IMR-90 (cell line): ENCODE measurements around the gene SCFD2. TPM values are rescaled to one million over a fixed set of nuclear protein-coding genes. Genes with fewer than 3 reads are reported as not detected.
A peak's percentile ranks its signal among the peaks of the same experiment; 100 is the strongest.

Source experiments
- ATAC-seq: fragments of 200-7000 bp; cut with Tn5 transposase; 2 replicates; pipeline ENCODE4 v1.9.1; 2020; ENCODE audit warnings: low read depth, mild to moderate bottlenecking, moderate library complexity
- BruUV-seq: library from RNA; stranded (reverse); fragments of 400-500 nt; replicated peaks from 2 replicates; lab custom pipeline; 2021; lab: Mats Ljungman, UMichigan
- CTCF ChIA-PET: fragments of 300-600 bp; formaldehyde crosslinking; extraction: SDS; loops from one replicate; lab custom pipeline; 2021; ENCODE audit warnings: antibody characterized with exemption; lab: Yijun Ruan, JAX
- POLR2A ChIA-PET: fragments of 300-600 bp; sonication (Branson Sonifier 250); formaldehyde crosslinking; loops from one replicate; lab custom pipeline; 2022; ENCODE audit warnings: antibody characterized with exemption; ENCODE audit not compliant: unreplicated experiment; lab: Charles Lee
- DNase-seq: peaks from one replicate; pipeline ENCODE4 v3.0.0; 2013
- H2AFZ ChIP-seq: replicated peaks from 2 replicates; pipeline ENCODE3; 2013; ENCODE audit warnings: low read length, mild to moderate bottlenecking; ENCODE audit not compliant: poor library complexity
- H2AK5ac ChIP-seq: 2 replicates; pipeline ENCODE4 v1.6.1; 2013; ENCODE audit warnings: low read depth, low read length, inconsistent platforms
- H2AK9ac ChIP-seq: replicated peaks from 2 replicates; pipeline ENCODE3; 2013; ENCODE audit warnings: mild to moderate bottlenecking, low read depth, low read length, moderate library complexity; ENCODE audit not compliant: poor library complexity
- H2BK120ac ChIP-seq: 2 replicates; pipeline ENCODE4 v1.6.1; 2013; ENCODE audit warnings: low read depth, low read length, inconsistent platforms
- H2BK15ac ChIP-seq: 3 replicates; pipeline ENCODE4 v1.6.1; 2013; ENCODE audit warnings: low read depth, low read length, inconsistent platforms
- H2BK20ac ChIP-seq: 2 replicates; pipeline ENCODE4 v1.6.1; 2013; ENCODE audit warnings: low read depth, mild to moderate bottlenecking, inconsistent platforms, low read length, moderate library complexity
- H2BK5ac ChIP-seq: 2 replicates; pipeline ENCODE4 v1.6.1; 2013; ENCODE audit warnings: mild to moderate bottlenecking, low read depth, low read length, inconsistent platforms; ENCODE audit not compliant: poor library complexity, severe bottlenecking
- H3K14ac ChIP-seq: replicated peaks from 2 replicates; pipeline ENCODE4 v1.6.1; 2013; ENCODE audit warnings: low read depth, low read length, inconsistent platforms
- H3K18ac ChIP-seq: 2 replicates; pipeline ENCODE4 v1.6.1; 2013; ENCODE audit warnings: low read depth, low read length, control low read depth
- H3K23ac ChIP-seq: 2 replicates; pipeline ENCODE4 v1.6.1; 2013; ENCODE audit warnings: low read depth, low read length, inconsistent platforms
- H3K27ac ChIP-seq: 2 replicates; pipeline ENCODE4 v1.5.1; 2013; ENCODE audit warnings: mild to moderate bottlenecking, control low read depth, low read length; ENCODE audit not compliant: insufficient read depth
- H3K27me3 ChIP-seq: 2 replicates; pipeline ENCODE4 v1.6.1; 2013; ENCODE audit warnings: low read length; ENCODE audit not compliant: control insufficient read depth, insufficient read depth
- H3K36me3 ChIP-seq: 2 replicates; pipeline ENCODE4 v1.6.1; 2013; ENCODE audit warnings: low read length, mixed read lengths; ENCODE audit not compliant: control insufficient read depth, insufficient read depth
- H3K4ac ChIP-seq: 2 replicates; pipeline ENCODE4 v1.6.1; 2013; ENCODE audit warnings: low read depth, low read length, inconsistent platforms
- H3K4me1 ChIP-seq: 2 replicates; pipeline ENCODE4 v1.6.1; 2013; ENCODE audit warnings: low read length, mixed read lengths; ENCODE audit not compliant: control insufficient read depth, insufficient read depth
- H3K4me2 ChIP-seq: 2 replicates; pipeline ENCODE4 v1.6.1; 2013; ENCODE audit warnings: low read depth, mild to moderate bottlenecking, control low read depth, low read length, moderate library complexity
- H3K4me3 ChIP-seq: 2 replicates; pipeline ENCODE4 v1.5.1; 2013; ENCODE audit warnings: low read depth, mild to moderate bottlenecking, control low read depth, low read length, moderate library complexity; ENCODE audit not compliant: insufficient read depth
- H3K56ac ChIP-seq: 2 replicates; pipeline ENCODE4 v1.6.1; 2013; ENCODE audit warnings: low read length, inconsistent platforms; ENCODE audit not compliant: insufficient read depth; ENCODE audit errors: extremely low read depth
- H3K79me1 ChIP-seq, 2 experiments: 2 replicates each; pipeline ENCODE4 v1.6.1; 2013; ENCODE audit warnings: low read length in 2 of 2, inconsistent platforms in 1 of 2, low read depth in 1 of 2
- H3K9ac ChIP-seq: 2 replicates; pipeline ENCODE4 v1.6.1; 2013; ENCODE audit warnings: low read depth, low read length, control low read depth
- H3K9me1 ChIP-seq: 2 replicates; pipeline ENCODE4 v1.6.1; 2013; ENCODE audit warnings: low read length, inconsistent platforms; ENCODE audit not compliant: insufficient read depth
- H3K9me3 ChIP-seq: 2 replicates; pipeline ENCODE4 v1.6.1; 2013; ENCODE audit warnings: low read length; ENCODE audit not compliant: control insufficient read depth, insufficient read depth
- H4K20me1 ChIP-seq: 2 replicates; pipeline ENCODE4 v1.6.1; 2013; ENCODE audit warnings: low read length, inconsistent platforms; ENCODE audit not compliant: insufficient read depth
- H4K5ac ChIP-seq: 2 replicates; pipeline ENCODE4 v1.6.1; 2013; ENCODE audit warnings: mild to moderate bottlenecking, low read depth, low read length, control low read depth
- H4K8ac ChIP-seq, 2 experiments: 2 replicates each; pipeline ENCODE4 v1.6.1; 2013; ENCODE audit warnings: low read depth in 2 of 2, low read length in 2 of 2, control low read depth in 1 of 2, inconsistent platforms in 1 of 2
- H4K91ac ChIP-seq: 2 replicates; pipeline ENCODE4 v1.6.1; 2013; ENCODE audit warnings: low read depth, low read length, inconsistent platforms; ENCODE audit not compliant: insufficient read depth
- MAFK ChIP-seq: IDR thresholded peaks from 2 replicates; pipeline ENCODE4 v1.6.1; 2012; ENCODE audit warnings: low read depth, low read length, improper control_type of control experiment
- RCOR1 ChIP-seq: IDR thresholded peaks from 2 replicates; pipeline ENCODE4 v1.6.1; 2012; ENCODE audit warnings: mild to moderate bottlenecking, low read length, improper control_type of control experiment; ENCODE audit not compliant: insufficient replicate concordance
- WGBS, 2 experiments: methylation state at CpG; one replicate each; pipeline versions ENCODE4 v1.1.5 to v1.1.7; 2013; ENCODE audit warnings: missing lambda C conversion rate in 2 of 2; ENCODE audit not compliant: insufficient read length in 1 of 2; ENCODE audit errors: extremely low coverage in 2 of 2; 5-methylcytosine and 5-hydroxymethylcytosine counted together
- dilution Hi-C: fragments of 300-500 bp; cut with HindIII; formaldehyde crosslinking; loops from one replicate; pipeline ENCODE4 v1.14.3; 2018; ENCODE audit warnings: low sequenced_read_pairs; ENCODE audit not compliant: unreplicated experiment
- in situ Hi-C: fragments of 300-500 bp; cut with MboI; formaldehyde crosslinking; loops from 3 replicates; pipeline ENCODE4 v1.14.3; 2019; ENCODE audit warnings: low sequenced_read_pairs, inconsistent platforms, mixed read lengths
- intact Hi-C: fragments of 100-400 bp; cut with micrococcal nuclease; formaldehyde crosslinking; loops from 2 replicates; pipeline ENCODE4 v1.10.0; 2022
- polyA plus RNA-seq, 3 experiments: library from polyadenylated mRNA; depleted of rRNA; stranded (reverse); fragments of >200 nt; gene quantifications; 2 replicates each; pipeline ENCODE4 v1.2.3, GENCODE V29; 2012; ENCODE audit warnings: low replicate concordance in 1 of 3
- total RNA-seq: library from RNA; depleted of rRNA; stranded (reverse); fragments of >200 nt; gene quantifications from 2 replicates; pipeline ENCODE4 v1.2.3, GENCODE V29; 2012

The SCFD2 gene
- total and polyA plus RNA-seq, 2 of the 4 experiments (the other 2 are of a cell fraction), result 18.9 to 62.4 TPM

GRCh38 chr4:53174823-53175222 lies 191.0 kb downstream of the SCFD2 start:
- no peak overlapping the region for H3K23ac ChIP-seq
- TF ChIP-seq RCOR1, result no peak
- TF ChIP-seq MAFK, result peak; percentile 87
- in situ Hi-C loops, result loop anchor here (25.0 kb wide), 2 partner anchors 537 to 737 kb away; no protein-coding TSS in a partner anchor
- H4K5ac ChIP-seq, result no peak overlapping the region
- no peaks in the 10 kb centered on the region for H3K27me3 ChIP-seq
- no peak overlapping the region for H3K4me3 ChIP-seq
- BruUV-seq, result no TSS peak
- H3K4me1 ChIP-seq, result no peaks in the 10 kb centered on the region
- CTCF ChIA-PET, result interaction anchor here (0.6 kb wide), 1 partner anchor 215 kb away, joined by 3 read pairs; no protein-coding TSS in a partner anchor
- no peak overlapping the region for H3K56ac ChIP-seq
- H4K91ac ChIP-seq, result no peak overlapping the region
- H4K8ac ChIP-seq, result no peak overlapping the region
- no CpG with 5 or more reads among the region's 3 CpGs for WGBS, 2 experiments
- peaks cover 4% of the 10 kb centered on the region in 2 experiments; a peak in 2 of 4 replicates for H3K79me1 ChIP-seq
- H3K9me1 ChIP-seq, result no peaks in the 10 kb centered on the region
- H3K36me3 ChIP-seq, result no peaks in the 10 kb centered on the region
- POLR2A ChIA-PET, result no interaction called here
- no peak overlapping the region for H3K18ac ChIP-seq
- no peaks in the 10 kb centered on the region; the same call in 1 of the 2 replicates for H3K9me3 ChIP-seq
- no peak for ATAC-seq
- H3K9ac ChIP-seq, result no peak overlapping the region
- H2BK15ac ChIP-seq, result no peak overlapping the region
- H3K4me2 ChIP-seq, result no peak overlapping the region; the same call in 1 of the 2 replicates
- H4K20me1 ChIP-seq, result no peaks in the 10 kb centered on the region
- no peak overlapping the region for H2BK120ac ChIP-seq
- no peak overlapping the region for H3K27ac ChIP-seq
- intact Hi-C loops, result no loop called here
- H2BK20ac ChIP-seq, result no peak overlapping the region
- no peak overlapping the region for H2BK5ac ChIP-seq
- no peak overlapping the region for H2AK9ac ChIP-seq
- H3K4ac ChIP-seq, result no peak overlapping the region
- dilution Hi-C loops, result no loop called here
- no peak for DNase-seq
- H2AFZ ChIP-seq, result no peak overlapping the region
- no peak overlapping the region for H2AK5ac ChIP-seq
- no peak overlapping the region for H3K14ac ChIP-seq
